Activated CD4-positive, alpha-beta T cell treated with anti-CD3 and anti-CD28 coated beads for 1 hour (primary cell): Measurements from ENCODE around the gene HIVEP3.

Source experiments
- DNase-seq: peaks from one replicate; pipeline ENCODE4 v3.0.0-alpha.2; 2020

The HIVEP3 gene

GRCh38 chr1:41919764-41920397 is 1.2 kb upstream of the HIVEP3 start:
- peak; percentile 60 for DNase-seq

- no peak for DNase-seq
Observed at GRCh38 chr1:41919131-41919530, 409 bp upstream of the HIVEP3 start.

- DNase-seq, result no peak
Observed at GRCh38 chr1:41917835-41918449, 780 bp downstream of the HIVEP3 start.

- no peak for DNase-seq
Observed at GRCh38 chr1:41917076-41917475, 1.6 kb downstream of the HIVEP3 start.

GRCh38 chr1:41915786-41916571 is 2.7 kb downstream of the HIVEP3 start:
- DNase-seq, result no peak

- no peak for DNase-seq
Observed at GRCh38 chr1:41914516-41914915, 4.2 kb downstream of the HIVEP3 start.

GRCh38 chr1:41913014-41913413 is 5.7 kb downstream of the HIVEP3 start:
- no peak for DNase-seq

- no peak for DNase-seq
Observed at GRCh38 chr1:41908288-41908895, 10.3 kb downstream of the HIVEP3 start.

GRCh38 chr1:41907446-41907845 is 11.3 kb downstream of the HIVEP3 start:
- DNase-seq, result no peak

GRCh38 chr1:41906943-41907342 is 11.8 kb downstream of the HIVEP3 start:
- DNase-seq, result no peak

GRCh38 chr1:41905093-41905675 is 13.5 kb downstream of the HIVEP3 start:
- DNase-seq, result no peak

- DNase-seq, result no peak
Observed at GRCh38 chr1:41902664-41903063, 16.1 kb downstream of the HIVEP3 start.

GRCh38 chr1:41902159-41902577 is 16.6 kb downstream of the HIVEP3 start:
- no peak for DNase-seq

- DNase-seq, result no peak
Observed at GRCh38 chr1:41901551-41901950, 17.2 kb downstream of the HIVEP3 start.

- DNase-seq, result no peak
Observed at GRCh38 chr1:41900603-41901444, 17.9 kb downstream of the HIVEP3 start.

- peak; percentile 37 for DNase-seq
Observed at GRCh38 chr1:41898191-41898713, 20.5 kb downstream of the HIVEP3 start.

GRCh38 chr1:41895552-41895951 is 23.2 kb downstream of the HIVEP3 start:
- DNase-seq, result no peak

GRCh38 chr1:41894808-41895483 is 23.8 kb downstream of the HIVEP3 start:
- DNase-seq, result no peak

GRCh38 chr1:41894101-41894807 is 24.5 kb downstream of the HIVEP3 start:
- no peak for DNase-seq

GRCh38 chr1:41892301-41892781 is 26.4 kb downstream of the HIVEP3 start:
- no peak for DNase-seq
